Measurements from ENCODE around the gene GMDS. TPM values are rescaled to one million over a fixed set of nuclear protein-coding genes. Genes with fewer than 3 reads are reported as not detected.

The GMDS gene
- total RNA-seq, 1 experiment from 2014 or later, result 35.0 TPM

GRCh38 chr6:1651362-1651761 is 594.0 kb downstream of the GMDS start:
- no peak overlapping the region for H3K27ac Mint-ChIP-seq
- TF ChIP-seq MXD4 (CRISPR knock-in tag; IDR thresholded peaks at IDR 0.05; ENCODE audit: borderline replicate concordance), result no peak
- no peak for TF ChIP-seq TCF7 (CRISPR knock-in tag; IDR thresholded peaks at IDR 0.05; ENCODE audit: low read depth)
- no peak for TF ChIP-seq EMX1 (CRISPR knock-in tag; IDR thresholded peaks at IDR 0.05)
- TF ChIP-seq, protein P1, sequence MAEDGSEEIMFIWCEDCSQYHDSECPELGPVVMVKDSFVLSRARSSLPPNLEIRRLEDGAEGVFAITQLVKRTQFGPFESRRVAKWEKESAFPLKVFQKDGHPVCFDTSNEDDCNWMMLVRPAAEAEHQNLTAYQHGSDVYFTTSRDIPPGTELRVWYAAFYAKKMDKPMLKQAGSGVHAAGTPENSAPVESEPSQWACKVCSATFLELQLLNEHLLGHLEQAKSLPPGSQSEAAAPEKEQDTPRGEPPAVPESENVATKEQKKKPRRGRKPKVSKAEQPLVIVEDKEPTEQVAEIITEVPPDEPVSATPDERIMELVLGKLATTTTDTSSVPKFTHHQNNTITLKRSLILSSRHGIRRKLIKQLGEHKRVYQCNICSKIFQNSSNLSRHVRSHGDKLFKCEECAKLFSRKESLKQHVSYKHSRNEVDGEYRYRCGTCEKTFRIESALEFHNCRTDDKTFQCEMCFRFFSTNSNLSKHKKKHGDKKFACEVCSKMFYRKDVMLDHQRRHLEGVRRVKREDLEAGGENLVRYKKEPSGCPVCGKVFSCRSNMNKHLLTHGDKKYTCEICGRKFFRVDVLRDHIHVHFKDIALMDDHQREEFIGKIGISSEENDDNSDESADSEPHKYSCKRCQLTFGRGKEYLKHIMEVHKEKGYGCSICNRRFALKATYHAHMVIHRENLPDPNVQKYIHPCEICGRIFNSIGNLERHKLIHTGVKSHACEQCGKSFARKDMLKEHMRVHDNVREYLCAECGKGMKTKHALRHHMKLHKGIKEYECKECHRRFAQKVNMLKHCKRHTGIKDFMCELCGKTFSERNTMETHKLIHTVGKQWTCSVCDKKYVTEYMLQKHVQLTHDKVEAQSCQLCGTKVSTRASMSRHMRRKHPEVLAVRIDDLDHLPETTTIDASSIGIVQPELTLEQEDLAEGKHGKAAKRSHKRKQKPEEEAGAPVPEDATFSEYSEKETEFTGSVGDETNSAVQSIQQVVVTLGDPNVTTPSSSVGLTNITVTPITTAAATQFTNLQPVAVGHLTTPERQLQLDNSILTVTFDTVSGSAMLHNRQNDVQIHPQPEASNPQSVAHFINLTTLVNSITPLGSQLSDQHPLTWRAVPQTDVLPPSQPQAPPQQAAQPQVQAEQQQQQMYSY (CRISPR knock-in tag; IDR thresholded peaks at IDR 0.05), result no peak
- no peak for TF ChIP-seq NFE2L1 (CRISPR knock-in tag; IDR thresholded peaks at IDR 0.05)
- TF ChIP-seq GTF2I (CRISPR knock-in tag; conservative IDR thresholded peaks at IDR 0.05), result no peak
- TF ChIP-seq GRHL2 (CRISPR knock-in tag; IDR thresholded peaks at IDR 0.05; ENCODE audit: insufficient replicate concordance, severe bottlenecking), result no peak
- TF ChIP-seq ELF4 (CRISPR knock-in tag; IDR thresholded peaks at IDR 0.05; ENCODE audit: low read depth), result no peak
- no peak for TF ChIP-seq FOXP1 (CRISPR knock-in tag; IDR thresholded peaks at IDR 0.05; ENCODE audit: borderline replicate concordance)
- TF ChIP-seq AR (CRISPR knock-in tag; IDR thresholded peaks at IDR 0.05), result no peak
- TF ChIP-seq USF2 (CRISPR knock-in tag; IDR thresholded peaks at IDR 0.05), result no peak
- no peak for TF ChIP-seq ZNF232 (CRISPR knock-in tag; IDR thresholded peaks at IDR 0.05)
- no peak for TF ChIP-seq E2F1 (CRISPR knock-in tag; IDR thresholded peaks at IDR 0.05)
- TF ChIP-seq, protein P2, sequence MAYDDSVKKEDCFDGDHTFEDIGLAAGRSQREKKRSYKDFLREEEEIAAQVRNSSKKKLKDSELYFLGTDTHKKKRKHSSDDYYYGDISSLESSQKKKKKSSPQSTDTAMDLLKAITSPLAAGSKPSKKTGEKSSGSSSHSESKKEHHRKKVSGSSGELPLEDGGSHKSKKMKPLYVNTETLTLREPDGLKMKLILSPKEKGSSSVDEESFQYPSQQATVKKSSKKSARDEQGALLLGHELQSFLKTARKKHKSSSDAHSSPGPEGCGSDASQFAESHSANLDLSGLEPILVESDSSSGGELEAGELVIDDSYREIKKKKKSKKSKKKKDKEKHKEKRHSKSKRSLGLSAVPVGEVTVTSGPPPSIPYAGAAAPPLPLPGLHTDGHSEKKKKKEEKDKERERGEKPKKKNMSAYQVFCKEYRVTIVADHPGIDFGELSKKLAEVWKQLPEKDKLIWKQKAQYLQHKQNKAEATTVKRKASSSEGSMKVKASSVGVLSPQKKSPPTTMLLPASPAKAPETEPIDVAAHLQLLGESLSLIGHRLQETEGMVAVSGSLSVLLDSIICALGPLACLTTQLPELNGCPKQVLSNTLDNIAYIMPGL (CRISPR knock-in tag; IDR thresholded peaks at IDR 0.05), result no peak
- TF ChIP-seq ERG (CRISPR knock-in tag; IDR thresholded peaks at IDR 0.05), result no peak
- no peak overlapping the region for H3K4me3 Mint-ChIP-seq
- DNase-seq (ENCODE audit: low spot score) (no peak), ATAC-seq (no peak)
- CTCF ChIA-PET, result no interaction called here
- H3K36me3 Mint-ChIP-seq, result no peaks in the 10 kb centered on the region
- H3K27me3 Mint-ChIP-seq (ENCODE audit: low read depth), result no peaks in the 10 kb centered on the region
- H3K9me3 Mint-ChIP-seq, result no peaks in the 10 kb centered on the region
- no peaks in the 10 kb centered on the region for H3K4me1 Mint-ChIP-seq
- POLR2A ChIA-PET, result no interaction called here

Measured in WTC11 (cell line).